OCI-LY1 (cell line): Measurements from ENCODE around the gene SEPHS2.

Source experiments
- H2AFZ ChIP-seq: fragments of 200-600 bp; sonication (generic), shearing (Covaris generic); 2 replicates; pipeline ENCODE4 v1.6.0; 2014; ENCODE audit warnings: antibody characterized with exemption, mild to moderate bottlenecking, low read length
- H3F3A ChIP-seq: fragments of 200-600 bp; sonication (generic), shearing (Covaris generic); 2 replicates; pipeline ENCODE4 v1.6.0; 2014; ENCODE audit warnings: mild to moderate bottlenecking, antibody characterized with exemption, low read length, moderate library complexity; ENCODE audit not compliant: insufficient read depth
- H3K27ac ChIP-seq: fragments of 200-600 bp; sonication (generic); 2 replicates; pipeline ENCODE4 v1.5.1; 2014; ENCODE audit warnings: low read length, mixed run types, mild to moderate bottlenecking, low read depth; ENCODE audit not compliant: poor library complexity, severe bottlenecking
- H3K27me3 ChIP-seq: fragments of 200-600 bp; sonication (generic); 2 replicates; pipeline ENCODE4 v1.6.0; 2014; ENCODE audit warnings: antibody characterized with exemption, mild to moderate bottlenecking, low read length, moderate library complexity; ENCODE audit not compliant: insufficient read depth
- H3K36me3 ChIP-seq: fragments of 200-600 bp; sonication (generic); 2 replicates; pipeline ENCODE4 v1.6.1; 2014; ENCODE audit warnings: mild to moderate bottlenecking, antibody characterized with exemption, low read length, moderate library complexity, mixed read lengths; ENCODE audit not compliant: insufficient read depth
- H3K4me1 ChIP-seq: fragments of 200-600 bp; sonication (generic); 2 replicates; pipeline ENCODE4 v1.5.1; 2014; ENCODE audit warnings: mild to moderate bottlenecking, low read length, moderate library complexity; ENCODE audit not compliant: insufficient read depth, severe bottlenecking
- H3K4me2 ChIP-seq: fragments of 200-600 bp; sonication (generic), shearing (Covaris generic); 2 replicates; pipeline ENCODE4 v1.6.1; 2014; ENCODE audit warnings: low read length
- H3K4me3 ChIP-seq: fragments of 200-600 bp; sonication (generic); 2 replicates; pipeline ENCODE4 v1.5.1; 2014; ENCODE audit warnings: low read length, low read depth, mild to moderate bottlenecking, mixed read lengths; ENCODE audit not compliant: poor library complexity, severe bottlenecking
- H3K79me2 ChIP-seq: fragments of 200-600 bp; shearing (Covaris generic); 2 replicates; pipeline ENCODE4 v1.6.1; 2016; ENCODE audit warnings: mixed run types, low read length, mixed read lengths; ENCODE audit not compliant: insufficient read depth
- H3K9ac ChIP-seq: fragments of 200-600 bp; sonication (generic), shearing (Covaris generic); 2 replicates; pipeline ENCODE4 v1.6.1; 2014; ENCODE audit warnings: mild to moderate bottlenecking, low read length, mixed read lengths
- H3K9me2 ChIP-seq: fragments of 200-600 bp; sonication (generic), shearing (Covaris generic); 2 replicates; pipeline ENCODE4 v1.6.1; 2014; ENCODE audit warnings: low read depth, mild to moderate bottlenecking, low read length, mixed read lengths
- H3K9me3 ChIP-seq: fragments of 200-600 bp; shearing (Covaris generic); 2 replicates; pipeline ENCODE4 v1.6.1; 2014; ENCODE audit warnings: low read length, mixed read lengths
- H4K20me1 ChIP-seq: fragments of 200-600 bp; sonication (generic), shearing (Covaris generic); 2 replicates; pipeline ENCODE4 v1.6.0; 2016; ENCODE audit warnings: mild to moderate bottlenecking, low read length; ENCODE audit not compliant: insufficient read depth
- CTCF ChIP-seq: fragments of 200-600 bp; sonication (generic), shearing (Covaris generic); IDR thresholded peaks from 2 replicates; pipeline ENCODE4 v1.5.1; 2017; ENCODE audit warnings: mild to moderate bottlenecking, antibody characterized with exemption, low read length, moderate library complexity, mixed read lengths
- EZH2 ChIP-seq: fragments of 200-600 bp; sonication (generic), shearing (Covaris generic); IDR thresholded peaks from 2 replicates; pipeline ENCODE4 v1.8.0; 2017; ENCODE audit warnings: borderline replicate concordance, mixed run types, mild to moderate bottlenecking, antibody characterized with exemption, low read length, moderate library complexity, mixed read lengths

The SEPHS2 gene

GRCh38 chr16:30491744-30492308 is 46.2 kb upstream of the SEPHS2 start:
- H3K4me3 ChIP-seq, result no peak overlapping the region

GRCh38 chr16:30491229-30491628 is 45.6 kb upstream of the SEPHS2 start:
- Histone ChIP-seq H2AFZ (no peak overlapping the region), H3K36me3 (peaks cover 86% of the 10 kb centered on the region), H3K79me2 (no peaks in the 10 kb centered on the region), H3K4me2 (no peak overlapping the region), H3K27me3 (no peaks in the 10 kb centered on the region), H3K9ac (no peak overlapping the region), H3K4me3 (no peak overlapping the region), H3K9me3 (no peaks in the 10 kb centered on the region), H3F3A (no peaks in the 10 kb centered on the region), H4K20me1 (no peaks in the 10 kb centered on the region), H3K4me1 (no peaks in the 10 kb centered on the region), H3K9me2 (no peaks in the 10 kb centered on the region), H3K27ac (no peak overlapping the region)
- TF ChIP-seq EZH2 (no peak), CTCF (no peak)

More at GRCh38 chr16:30491744-30492308, 46.2 kb upstream of the SEPHS2 start:
- H4K20me1 ChIP-seq, result no peaks in the 10 kb centered on the region
- H3K4me1 ChIP-seq, result no peaks in the 10 kb centered on the region
- H3K9ac ChIP-seq, result no peak overlapping the region
- H3K79me2 ChIP-seq, result no peaks in the 10 kb centered on the region
- no peaks in the 10 kb centered on the region for H3K9me2 ChIP-seq
- peaks cover 86% of the 10 kb centered on the region for H3K36me3 ChIP-seq
- TF ChIP-seq CTCF (no peak), EZH2 (no peak)
- no peaks in the 10 kb centered on the region for H3F3A ChIP-seq
- H3K27ac ChIP-seq, result no peak overlapping the region
- no peak overlapping the region for H3K4me2 ChIP-seq
- H2AFZ ChIP-seq, result no peak overlapping the region
- H3K9me3 ChIP-seq, result no peaks in the 10 kb centered on the region
- no peaks in the 10 kb centered on the region for H3K27me3 ChIP-seq

GRCh38 chr16:30490210-30490609 is 44.5 kb upstream of the SEPHS2 start:
- H3K79me2 ChIP-seq, result no peaks in the 10 kb centered on the region
- H3K36me3 ChIP-seq, result peaks cover 89% of the 10 kb centered on the region
- H3K27ac ChIP-seq, result no peak overlapping the region
- H2AFZ ChIP-seq, result no peak overlapping the region
- TF ChIP-seq CTCF (no peak), EZH2 (no peak)
- no peak overlapping the region for H3K4me3 ChIP-seq
- H3K27me3 ChIP-seq, result no peaks in the 10 kb centered on the region
- no peaks in the 10 kb centered on the region for H4K20me1 ChIP-seq
- no peak overlapping the region for H3K4me2 ChIP-seq
- H3F3A ChIP-seq, result no peaks in the 10 kb centered on the region
- no peaks in the 10 kb centered on the region for H3K4me1 ChIP-seq
- no peaks in the 10 kb centered on the region for H3K9me3 ChIP-seq
- no peaks in the 10 kb centered on the region for H3K9me2 ChIP-seq
- H3K9ac ChIP-seq, result no peak overlapping the region
